Caco-2 (cell line): Measurements from ENCODE around the gene FAM117B. TPM values are rescaled to one million over a fixed set of nuclear protein-coding genes. Genes with fewer than 3 reads are reported as not detected.
A peak's percentile ranks its signal among the peaks of the same experiment; 100 is the strongest.

Experiments
- BruUV-seq: library from RNA; stranded (reverse); fragments of 400-500 nt; replicated peaks from 2 replicates; lab custom pipeline; 2021; lab: Mats Ljungman, UMichigan
- CTCF ChIA-PET: fragments of 300-600 bp; sonication (Branson Sonifier 250); formaldehyde crosslinking; loops from one replicate; lab custom pipeline; 2022; ENCODE audit warnings: antibody characterized with exemption; lab: Charles Lee
- POLR2A ChIA-PET: fragments of 300-600 bp; sonication (Branson Sonifier 250); formaldehyde crosslinking; loops from one replicate; lab custom pipeline; 2022; ENCODE audit warnings: antibody characterized with exemption; lab: Charles Lee
- DNase-seq, 2 experiments: peaks; one replicate each; pipeline versions ENCODE4 v3.0.0 to v3.0.0-alpha.2; 2020 to 2022
- H3K27me3 ChIP-seq: replicated peaks from 2 replicates; pipeline ENCODE4 v1.6.0; 2011; ENCODE audit warnings: low read length; ENCODE audit not compliant: control insufficient read depth, insufficient read depth
- H3K36me3 ChIP-seq: 2 replicates; pipeline ENCODE4 v1.5.1; 2011; ENCODE audit warnings: low read length; ENCODE audit not compliant: control insufficient read depth, insufficient read depth
- H3K4me1 ChIP-seq: fragments of 250-450 bp; sonication (Bioruptor Pico); 2 replicates; pipeline ENCODE4 v1.5.1; 2020; ENCODE audit warnings: mild to moderate bottlenecking
- H3K4me3 ChIP-seq: 2 replicates; pipeline ENCODE4 v1.5.1; 2011; ENCODE audit warnings: low read depth, mild to moderate bottlenecking, control low read depth, low read length
- H3K9me3 ChIP-seq: fragments of 250-450 bp; sonication (Bioruptor Pico); 2 replicates; pipeline ENCODE4 v1.5.1; 2020; ENCODE audit warnings: mild to moderate bottlenecking, moderate library complexity
- H3K27ac Mint-ChIP-seq: one replicate; pipeline ENCODE4 v1.8.0; 2022; ENCODE audit warnings: mixed read lengths; ENCODE audit not compliant: unreplicated experiment
- H3K27me3 Mint-ChIP-seq: one replicate; pipeline ENCODE4 v1.8.0; 2022; ENCODE audit warnings: mixed read lengths; ENCODE audit not compliant: insufficient read depth, unreplicated experiment
- H3K36me3 Mint-ChIP-seq: one replicate; pipeline ENCODE4 v1.8.0; 2022; ENCODE audit warnings: mild to moderate bottlenecking, mixed read lengths; ENCODE audit not compliant: insufficient read depth, unreplicated experiment
- H3K4me1 Mint-ChIP-seq: one replicate; pipeline ENCODE4 v1.8.0; 2022; ENCODE audit warnings: low read depth, mixed read lengths; ENCODE audit not compliant: unreplicated experiment
- H3K4me3 Mint-ChIP-seq: one replicate; pipeline ENCODE4 v1.8.0; 2022; ENCODE audit warnings: mild to moderate bottlenecking, moderate library complexity, mixed read lengths; ENCODE audit not compliant: unreplicated experiment
- H3K9me3 Mint-ChIP-seq: one replicate; pipeline ENCODE4 v1.8.0; 2022; ENCODE audit warnings: mixed read lengths; ENCODE audit not compliant: unreplicated experiment
- intact Hi-C: fragments of 100-400 bp; cut with micrococcal nuclease; formaldehyde crosslinking; loops from one replicate; pipeline ENCODE4 v1.10.0; 2022; ENCODE audit not compliant: unreplicated experiment
- total RNA-seq: library from RNA; stranded (reverse); gene quantifications from 2 replicates; pipeline ENCODE4 v1.2.3, GENCODE V29; 2022
- TF ChIP-seq, protein P1 (sequence below), 2 experiments: fragments of 200-600 bp in 1 of 2; IDR thresholded peaks; 1 replicate in 1 of 2; 2 replicates in 1 of 2; pipeline versions ENCODE4 v1.5.1 to v1.8.0; 2011 to 2022; ENCODE audit warnings: antibody characterized with exemption in 1 of 2, control low read depth in 1 of 2, inconsistent platforms in 1 of 2, low read depth in 1 of 2, low read length in 1 of 2, mild to moderate bottlenecking in 1 of 2, moderate library complexity in 1 of 2; ENCODE audit not compliant: insufficient read depth in 1 of 2, severe bottlenecking in 1 of 2, unreplicated experiment in 1 of 2

Gene FAM117B
- total RNA-seq, 1 experiment from 2014 or later: 9.8 TPM

DNA sequence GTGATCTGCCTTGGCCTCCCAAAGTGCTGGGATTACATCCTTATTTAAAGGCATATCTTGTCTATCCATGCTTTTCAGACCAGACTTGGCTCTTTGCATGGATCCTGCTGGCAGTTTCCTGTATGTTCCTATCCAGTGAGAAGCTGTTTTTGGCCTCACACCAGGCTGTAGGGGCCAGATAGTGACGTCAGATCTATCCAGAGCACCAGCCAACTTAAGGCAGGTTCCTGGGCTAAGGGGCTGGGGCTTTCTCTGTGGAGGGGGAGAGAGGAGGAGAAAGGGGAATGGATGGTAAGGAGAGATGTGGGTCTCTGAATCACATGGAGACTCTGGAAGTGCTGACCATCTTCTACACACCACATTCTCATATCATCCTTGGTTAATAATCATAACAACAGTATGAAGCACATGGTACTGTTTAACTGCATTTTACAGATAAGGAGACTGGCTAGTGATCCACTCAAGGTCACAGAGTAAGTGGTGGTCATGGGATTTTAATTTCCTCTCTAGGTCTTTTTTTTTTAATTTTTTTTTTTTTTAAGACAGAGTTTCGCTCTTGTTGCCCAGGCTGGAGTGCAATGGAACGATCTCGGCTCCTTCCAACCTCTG is 2.0 kb upstream of the FAM117B start:
- peak overlapping the region; percentile 5 for H3K4me3 Mint-ChIP-seq
- H3K9me3 Mint-ChIP-seq: no peaks in the 10 kb centered on the region
- TF ChIP-seq, protein P1, sequence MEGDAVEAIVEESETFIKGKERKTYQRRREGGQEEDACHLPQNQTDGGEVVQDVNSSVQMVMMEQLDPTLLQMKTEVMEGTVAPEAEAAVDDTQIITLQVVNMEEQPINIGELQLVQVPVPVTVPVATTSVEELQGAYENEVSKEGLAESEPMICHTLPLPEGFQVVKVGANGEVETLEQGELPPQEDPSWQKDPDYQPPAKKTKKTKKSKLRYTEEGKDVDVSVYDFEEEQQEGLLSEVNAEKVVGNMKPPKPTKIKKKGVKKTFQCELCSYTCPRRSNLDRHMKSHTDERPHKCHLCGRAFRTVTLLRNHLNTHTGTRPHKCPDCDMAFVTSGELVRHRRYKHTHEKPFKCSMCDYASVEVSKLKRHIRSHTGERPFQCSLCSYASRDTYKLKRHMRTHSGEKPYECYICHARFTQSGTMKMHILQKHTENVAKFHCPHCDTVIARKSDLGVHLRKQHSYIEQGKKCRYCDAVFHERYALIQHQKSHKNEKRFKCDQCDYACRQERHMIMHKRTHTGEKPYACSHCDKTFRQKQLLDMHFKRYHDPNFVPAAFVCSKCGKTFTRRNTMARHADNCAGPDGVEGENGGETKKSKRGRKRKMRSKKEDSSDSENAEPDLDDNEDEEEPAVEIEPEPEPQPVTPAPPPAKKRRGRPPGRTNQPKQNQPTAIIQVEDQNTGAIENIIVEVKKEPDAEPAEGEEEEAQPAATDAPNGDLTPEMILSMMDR (IDR thresholded peaks at IDR 0.05; ENCODE audit: insufficient read depth in 1 of 2, low read depth in 1 of 2, low read length in 1 of 2, severe bottlenecking in 1 of 2, unreplicated experiment in 1 of 2): no peak
- Histone ChIP-seq H3K4me1 (peaks cover 9% of the 10 kb centered on the region; the same call in 1 of the 2 replicates), H3K27me3 (no peaks in the 10 kb centered on the region), H3K36me3 (no peaks in the 10 kb centered on the region), H3K9me3 (no peaks in the 10 kb centered on the region), H3K4me3 (no peak overlapping the region)
- intact Hi-C loops: no loop called here
- ChIA-PET CTCF (interaction anchor here (0.5 kb wide), 1 partner anchor 42 kb away, joined by 7 read pairs; no protein-coding TSS in a partner anchor), POLR2A (no interaction called here)
- no peak overlapping the region for H3K27ac Mint-ChIP-seq
- no TSS peak for BruUV-seq
- no peak for DNase-seq
- peaks cover 15% of the 10 kb centered on the region for H3K4me1 Mint-ChIP-seq
- peaks cover 8% of the 10 kb centered on the region for H3K36me3 Mint-ChIP-seq
- no peaks in the 10 kb centered on the region for H3K27me3 Mint-ChIP-seq

DNA sequence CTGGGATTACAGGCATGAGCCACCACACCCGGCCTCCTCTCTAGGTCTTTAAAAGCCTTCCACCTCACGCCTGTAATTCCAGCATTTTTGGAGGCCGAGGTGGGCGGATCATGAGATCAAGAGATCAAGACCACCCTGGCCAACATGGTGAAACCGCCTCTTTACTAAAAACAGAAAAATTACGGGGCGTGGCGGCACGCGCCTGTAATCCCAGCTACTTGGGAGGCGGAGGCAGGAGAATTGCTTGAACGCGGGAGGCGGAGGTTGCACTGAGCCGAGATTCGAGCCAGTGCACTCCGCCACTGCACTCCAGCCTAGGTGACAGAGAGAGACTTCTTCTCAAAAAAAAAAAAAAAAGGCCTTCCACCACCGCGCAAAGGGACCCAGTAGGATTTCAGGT is 1.3 kb upstream of the FAM117B start:
- Histone ChIP-seq H3K9me3 (no peaks in the 10 kb centered on the region), H3K27me3 (no peaks in the 10 kb centered on the region), H3K4me1 (peaks cover 9% of the 10 kb centered on the region; the same call in 1 of the 2 replicates), H3K36me3 (no peaks in the 10 kb centered on the region), H3K4me3 (no peak overlapping the region)
- CTCF ChIA-PET: interaction anchor here (0.6 kb wide), 1 partner anchor 141 kb away, joined by 9 read pairs; no protein-coding TSS in a partner anchor
- Mint-ChIP-seq H3K4me1 (peaks cover 15% of the 10 kb centered on the region), H3K4me3 (peak overlapping the region; percentile 89), H3K36me3 (peaks cover 8% of the 10 kb centered on the region), H3K9me3 (no peaks in the 10 kb centered on the region), H3K27me3 (no peaks in the 10 kb centered on the region), H3K27ac (no peak overlapping the region)
- DNase-seq: no peak
- TF ChIP-seq, protein P1 (IDR thresholded peaks at IDR 0.05; ENCODE audit: insufficient read depth in 1 of 2, low read depth in 1 of 2, low read length in 1 of 2, severe bottlenecking in 1 of 2, unreplicated experiment in 1 of 2): no peak
- POLR2A ChIA-PET: no interaction called here
- intact Hi-C loops: no loop called here
- BruUV-seq: no TSS peak

DNA sequence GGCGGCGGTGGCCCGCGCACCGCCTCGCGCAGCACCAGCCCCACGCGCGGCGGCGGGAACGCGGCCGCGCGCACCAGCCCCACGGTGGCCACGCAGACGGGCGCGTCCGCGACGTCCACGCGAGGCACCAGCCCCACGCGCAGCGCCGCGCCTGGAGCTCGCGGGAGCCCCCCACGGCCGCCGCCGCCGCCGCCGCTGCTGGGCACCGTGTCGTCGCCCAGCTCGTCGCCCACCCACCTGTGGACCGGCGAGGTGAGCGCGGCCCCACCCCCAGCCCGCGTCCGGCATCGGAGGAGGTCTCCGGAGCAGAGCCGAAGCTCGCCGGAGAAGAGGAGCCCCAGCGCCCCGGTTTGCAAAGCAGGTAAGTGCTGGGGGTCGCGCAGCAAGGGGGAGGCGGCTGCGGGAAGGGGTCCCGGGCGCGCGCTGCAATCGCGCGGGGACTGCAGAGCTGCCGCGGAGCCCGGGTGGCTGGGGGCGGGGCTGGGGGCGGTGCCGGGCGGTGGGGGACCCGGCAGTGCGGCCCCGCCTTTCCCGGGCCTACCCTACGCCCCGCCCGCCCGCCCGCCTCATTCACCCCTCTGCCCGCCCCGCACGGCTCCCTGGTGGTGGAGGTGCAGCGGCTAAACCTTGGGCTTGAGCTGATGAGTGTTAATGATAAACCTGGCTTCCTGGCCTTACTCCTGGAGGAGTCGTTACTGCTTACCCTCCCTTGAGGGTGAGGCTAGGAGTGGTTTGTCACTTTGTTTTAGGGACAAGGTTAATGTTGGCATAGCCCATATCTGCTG is 851 bp downstream of the FAM117B start:
- intact Hi-C loops: loop anchor here (5.0 kb wide), 1 partner anchor 237 kb away; the partner anchor contains the start of gene ICA1L
- Mint-ChIP-seq H3K4me1 (peaks cover 15% of the 10 kb centered on the region), H3K27me3 (no peaks in the 10 kb centered on the region), H3K27ac (peak overlapping the region; percentile 80), H3K36me3 (peaks cover 8% of the 10 kb centered on the region), H3K4me3 (peak overlapping the region; percentile 89), H3K9me3 (no peaks in the 10 kb centered on the region)
- CTCF ChIA-PET: interaction anchor here (0.6 to 2.6 kb wide), 3 partner anchors 47 to 674 kb away, joined by 3 to 21 read pairs (median 3); no protein-coding TSS in a partner anchor
- POLR2A ChIA-PET: interaction anchor here (0.5 to 0.9 kb wide), 4 partner anchors 26 to 626 kb away, joined by 3 to 12 read pairs (median 4); no protein-coding TSS in a partner anchor
- Histone ChIP-seq H3K4me1 (peaks cover 9% of the 10 kb centered on the region; the same call in 1 of the 2 replicates), H3K27me3 (no peaks in the 10 kb centered on the region), H3K9me3 (no peaks in the 10 kb centered on the region), H3K4me3 (peak overlapping the region; percentile 97), H3K36me3 (no peaks in the 10 kb centered on the region)
- BruUV-seq: no TSS peak
- DNase-seq: peak; percentile 92
- TF ChIP-seq, protein P1 (IDR thresholded peaks at IDR 0.05; ENCODE audit: insufficient read depth in 1 of 2, low read depth in 1 of 2, low read length in 1 of 2, severe bottlenecking in 1 of 2, unreplicated experiment in 1 of 2): no peak
